AG10803 (cell line): ENCODE measurements around the gene IGFBP1.

Experiments
- DNase-seq: peaks from one replicate; pipeline ENCODE4 v3.0.0; 2010; ENCODE audit warnings: low read depth
- H3K4me3 ChIP-seq: 2 replicates; pipeline ENCODE4 v1.5.1; 2011; ENCODE audit warnings: mild to moderate bottlenecking, low read length, control low read depth
- TF ChIP-seq, protein P1 (sequence below): conservative IDR thresholded peaks from 2 replicates; pipeline ENCODE4 v1.5.1; 2011; ENCODE audit warnings: mild to moderate bottlenecking, low read length, control low read depth, inconsistent platforms

IGFBP1 gene

DNA sequence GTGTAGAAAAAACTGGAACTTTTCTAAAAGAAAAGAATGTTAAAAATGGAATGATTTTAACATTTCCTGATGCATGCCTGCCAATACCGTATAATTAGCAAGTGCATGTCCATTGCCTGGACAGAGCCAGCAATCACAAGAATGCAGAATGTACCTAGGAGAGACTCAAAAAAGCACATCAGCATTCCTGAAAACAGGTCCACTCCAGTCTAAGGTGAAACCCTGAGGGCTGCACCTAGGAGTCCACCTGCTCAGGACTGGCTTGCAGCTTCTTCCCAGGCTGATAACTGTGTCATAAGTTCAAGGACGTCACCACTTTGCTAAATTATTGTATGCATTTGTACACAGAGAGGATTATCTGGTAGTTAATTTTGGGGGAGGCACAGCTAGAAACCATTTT lies 20.8 kb upstream of the IGFBP1 start:
- TF ChIP-seq, protein P1, sequence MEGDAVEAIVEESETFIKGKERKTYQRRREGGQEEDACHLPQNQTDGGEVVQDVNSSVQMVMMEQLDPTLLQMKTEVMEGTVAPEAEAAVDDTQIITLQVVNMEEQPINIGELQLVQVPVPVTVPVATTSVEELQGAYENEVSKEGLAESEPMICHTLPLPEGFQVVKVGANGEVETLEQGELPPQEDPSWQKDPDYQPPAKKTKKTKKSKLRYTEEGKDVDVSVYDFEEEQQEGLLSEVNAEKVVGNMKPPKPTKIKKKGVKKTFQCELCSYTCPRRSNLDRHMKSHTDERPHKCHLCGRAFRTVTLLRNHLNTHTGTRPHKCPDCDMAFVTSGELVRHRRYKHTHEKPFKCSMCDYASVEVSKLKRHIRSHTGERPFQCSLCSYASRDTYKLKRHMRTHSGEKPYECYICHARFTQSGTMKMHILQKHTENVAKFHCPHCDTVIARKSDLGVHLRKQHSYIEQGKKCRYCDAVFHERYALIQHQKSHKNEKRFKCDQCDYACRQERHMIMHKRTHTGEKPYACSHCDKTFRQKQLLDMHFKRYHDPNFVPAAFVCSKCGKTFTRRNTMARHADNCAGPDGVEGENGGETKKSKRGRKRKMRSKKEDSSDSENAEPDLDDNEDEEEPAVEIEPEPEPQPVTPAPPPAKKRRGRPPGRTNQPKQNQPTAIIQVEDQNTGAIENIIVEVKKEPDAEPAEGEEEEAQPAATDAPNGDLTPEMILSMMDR: no peak
- no peak for DNase-seq
- H3K4me3 ChIP-seq: no peak overlapping the region

- H3K4me3 ChIP-seq: no peak overlapping the region
- TF ChIP-seq, protein P1: no peak
- DNase-seq: no peak
Measured at GRCh38 chr7:45869426-45869825, 18.9 kb upstream of the IGFBP1 start.

- H3K4me3 ChIP-seq: no peak overlapping the region
- TF ChIP-seq, protein P1: peak; percentile 58
- no peak for DNase-seq
Measured at GRCh38 chr7:45872116-45873034, 15.9 kb upstream of the IGFBP1 start.

DNA sequence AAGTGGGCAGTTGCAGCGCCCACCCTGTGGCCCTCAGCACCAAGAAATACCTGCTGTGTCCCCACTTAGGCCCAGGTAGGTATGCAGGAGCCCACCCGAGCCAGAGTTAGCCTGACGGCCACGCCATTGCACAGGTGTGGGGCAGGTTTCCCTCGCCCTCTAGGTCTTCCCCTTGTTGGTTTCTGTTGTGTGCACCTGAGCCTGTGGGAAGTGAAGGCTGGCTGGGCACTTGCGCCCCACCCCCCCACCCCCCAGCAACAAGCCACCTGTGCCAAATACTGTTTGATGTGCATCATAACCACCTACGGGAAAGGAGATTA lies 15.3 kb upstream of the IGFBP1 start, which contains the start of gene CCDC201:
Gene CCDC201 (minus strand): TSS at position 48 of the 320 bp plus-strand sequence. CDS start 75 bp downstream, outside the sequence.
- TF ChIP-seq, protein P1: no peak
- H3K4me3 ChIP-seq: no peak within 1 kb of the TSS
- no peak for DNase-seq

- no peak overlapping the region for H3K4me3 ChIP-seq
- TF ChIP-seq, protein P1: no peak
- no peak for DNase-seq
Measured at GRCh38 chr7:45873355-45873754, 14.9 kb upstream of the IGFBP1 start.

DNA sequence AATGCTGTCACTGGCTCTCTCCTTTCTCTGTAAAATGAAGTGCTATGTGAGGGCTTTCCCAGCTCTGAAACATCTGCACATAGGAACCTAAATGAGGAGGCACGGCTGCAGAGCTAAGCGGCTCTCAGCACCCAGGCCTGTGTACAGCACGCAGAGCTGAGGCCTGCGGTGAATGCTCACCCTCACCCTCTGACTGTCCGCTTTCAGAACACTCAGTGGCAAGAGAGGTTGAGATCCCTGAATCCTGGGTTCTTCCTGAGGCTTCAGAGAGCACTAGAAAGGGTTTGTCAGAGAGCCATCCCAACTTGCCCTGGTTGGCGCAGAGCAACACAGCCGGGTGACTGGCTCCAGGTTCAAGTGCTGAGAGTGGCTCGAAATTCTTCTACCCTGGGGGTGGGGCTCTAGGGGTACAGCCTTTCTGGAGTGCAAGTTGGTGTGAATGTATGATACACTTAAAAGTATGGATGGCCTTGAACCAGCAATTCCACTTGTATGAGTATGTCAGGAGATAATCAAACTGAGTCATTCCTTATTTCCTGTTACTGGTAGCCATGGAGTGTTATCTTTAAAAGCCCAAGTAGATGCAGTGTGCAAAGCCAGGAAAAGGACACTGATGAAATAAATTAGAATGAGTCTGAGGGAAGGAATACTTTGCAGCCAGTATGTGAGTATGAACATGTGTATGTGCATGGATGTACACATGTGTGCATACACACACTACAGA lies 13.7 kb upstream of the IGFBP1 start:
- TF ChIP-seq, protein P1: no peak
- peak; percentile 73 for DNase-seq
- H3K4me3 ChIP-seq: no peak overlapping the region
